Right kidney (tissue), 1 donor: ENCODE measurements around the gene STMN3.

Experiments
- DNase-seq: peaks from one replicate; pipeline ENCODE4 v3.0.0-alpha.2; 2016

STMN3 gene

GRCh38 chr20:63693083-63693732 is 40.0 kb upstream of the STMN3 start:
- no peak for DNase-seq

DNA sequence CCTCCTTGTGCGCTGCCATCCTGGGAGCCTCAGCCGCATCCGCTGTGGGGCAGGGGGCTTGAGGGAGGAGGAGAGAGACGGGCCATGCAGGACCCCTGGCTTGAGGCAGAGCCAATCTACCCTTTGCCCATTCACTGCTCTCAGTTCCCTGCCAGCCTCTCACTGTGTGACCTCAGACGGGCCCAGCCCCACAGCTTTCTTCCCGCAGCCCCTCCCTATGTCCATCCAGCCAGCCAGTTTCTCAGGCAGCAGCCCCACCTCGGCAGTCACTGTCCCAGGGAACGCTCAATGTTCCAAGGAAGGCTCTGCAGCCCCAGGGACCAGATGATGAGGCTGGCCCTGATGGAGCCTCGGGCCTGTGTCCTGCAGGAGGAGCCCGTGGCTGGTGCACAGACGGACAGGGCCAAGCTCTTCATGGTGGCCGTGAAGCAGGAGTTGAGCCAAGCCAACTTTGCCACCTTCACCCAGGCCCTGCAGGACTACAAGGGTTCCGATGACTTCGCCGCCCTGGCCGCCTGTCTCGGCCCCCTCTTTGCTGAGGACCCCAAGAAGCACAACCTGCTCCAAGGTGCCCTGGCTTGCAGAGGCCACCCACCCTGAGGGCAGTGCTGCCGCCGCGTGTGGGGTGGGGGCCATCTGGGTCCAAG is 39.3 kb upstream of the STMN3 start:
- no peak for DNase-seq

DNA sequence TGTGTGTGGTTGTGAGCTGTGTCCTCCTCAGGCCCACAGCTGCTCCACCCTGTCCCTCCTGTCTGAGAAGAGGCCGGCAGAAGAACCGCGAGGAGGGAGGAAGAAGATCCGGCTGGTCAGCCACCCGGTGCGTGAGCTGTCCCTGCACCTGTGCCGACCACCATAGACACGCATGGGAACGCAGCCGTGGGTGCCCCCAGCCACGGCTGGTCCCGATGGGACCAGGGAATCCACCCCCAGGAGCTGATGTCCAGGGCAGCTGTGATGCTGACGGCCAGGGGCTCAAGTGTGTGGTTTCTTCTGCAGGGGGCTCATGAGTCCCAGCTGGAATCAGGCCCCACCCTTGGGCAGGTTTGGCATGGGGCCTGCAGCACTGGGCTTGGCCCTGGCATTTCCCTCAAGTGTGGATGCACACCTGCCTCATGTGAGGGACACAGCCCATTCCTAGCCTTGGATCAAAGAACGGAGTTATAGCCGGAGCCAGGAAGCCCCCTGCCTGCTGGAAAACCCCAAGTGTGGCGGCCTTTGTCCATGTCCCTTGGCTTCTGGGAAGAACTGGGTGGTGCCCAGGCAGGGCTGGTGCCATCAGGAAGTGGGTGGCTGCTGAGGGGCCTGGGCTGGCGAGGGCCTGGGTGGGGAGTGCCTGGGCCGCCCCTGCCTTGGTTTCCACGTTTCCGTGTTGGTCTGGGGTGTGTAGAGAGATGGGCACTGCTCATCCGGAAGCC is 38.6 kb upstream of the STMN3 start:
- DNase-seq = no peak

GRCh38 chr20:63690898-63691710 is 37.9 kb upstream of the STMN3 start:
- DNase-seq = no peak

- no peak for DNase-seq
Measured at GRCh38 chr20:63690003-63690897, 37.0 kb upstream of the STMN3 start.

DNA sequence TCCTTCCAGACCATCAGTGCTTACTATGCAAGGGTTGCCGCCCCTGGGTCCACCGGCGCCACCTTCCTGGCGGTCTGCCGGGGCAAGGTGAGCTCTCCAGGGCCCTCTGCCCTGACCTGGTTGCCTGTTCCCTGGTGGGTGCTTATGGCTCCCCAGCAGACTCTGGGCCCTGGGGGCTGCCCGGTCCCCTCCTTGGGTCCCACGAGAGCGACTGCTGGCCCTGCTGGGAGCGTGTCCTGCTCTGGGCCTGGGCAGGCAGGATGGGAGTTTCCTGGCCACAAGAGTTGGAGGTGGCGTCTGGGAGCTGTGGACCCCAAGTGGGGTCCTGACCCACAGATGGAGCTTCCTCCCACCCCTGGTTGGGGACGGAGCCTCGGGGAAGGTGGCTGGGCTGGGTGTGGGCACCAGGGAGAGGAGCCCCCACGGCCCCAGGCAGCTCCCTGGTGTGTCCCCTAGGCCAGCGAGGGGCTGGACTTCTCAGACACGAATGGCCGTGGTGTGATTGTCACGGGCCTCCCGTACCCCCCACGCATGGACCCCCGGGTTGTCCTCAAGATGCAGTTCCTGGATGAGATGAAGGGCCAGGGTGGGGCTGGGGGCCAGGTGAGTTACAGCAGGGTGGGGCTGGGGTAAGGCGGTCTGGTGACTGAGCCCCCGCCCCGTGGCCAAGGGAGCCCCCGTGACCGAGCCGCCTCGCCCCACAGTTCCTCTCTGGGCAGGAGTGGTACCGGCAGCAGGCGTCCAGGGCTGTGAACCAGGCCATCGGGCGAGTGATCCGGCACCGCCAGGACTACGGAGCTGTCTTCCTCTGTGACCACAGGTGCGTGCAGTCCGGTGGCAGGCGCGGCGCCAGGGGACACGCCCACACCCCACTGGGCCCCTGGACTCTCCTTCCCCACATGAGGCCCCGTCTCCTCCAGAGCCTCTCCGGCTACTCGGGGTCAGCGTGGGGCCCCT is 36.1 kb upstream of the STMN3 start:
- DNase-seq = no peak

- DNase-seq = no peak
Measured at GRCh38 chr20:63688228-63689045, 35.2 kb upstream of the STMN3 start.

DNA sequence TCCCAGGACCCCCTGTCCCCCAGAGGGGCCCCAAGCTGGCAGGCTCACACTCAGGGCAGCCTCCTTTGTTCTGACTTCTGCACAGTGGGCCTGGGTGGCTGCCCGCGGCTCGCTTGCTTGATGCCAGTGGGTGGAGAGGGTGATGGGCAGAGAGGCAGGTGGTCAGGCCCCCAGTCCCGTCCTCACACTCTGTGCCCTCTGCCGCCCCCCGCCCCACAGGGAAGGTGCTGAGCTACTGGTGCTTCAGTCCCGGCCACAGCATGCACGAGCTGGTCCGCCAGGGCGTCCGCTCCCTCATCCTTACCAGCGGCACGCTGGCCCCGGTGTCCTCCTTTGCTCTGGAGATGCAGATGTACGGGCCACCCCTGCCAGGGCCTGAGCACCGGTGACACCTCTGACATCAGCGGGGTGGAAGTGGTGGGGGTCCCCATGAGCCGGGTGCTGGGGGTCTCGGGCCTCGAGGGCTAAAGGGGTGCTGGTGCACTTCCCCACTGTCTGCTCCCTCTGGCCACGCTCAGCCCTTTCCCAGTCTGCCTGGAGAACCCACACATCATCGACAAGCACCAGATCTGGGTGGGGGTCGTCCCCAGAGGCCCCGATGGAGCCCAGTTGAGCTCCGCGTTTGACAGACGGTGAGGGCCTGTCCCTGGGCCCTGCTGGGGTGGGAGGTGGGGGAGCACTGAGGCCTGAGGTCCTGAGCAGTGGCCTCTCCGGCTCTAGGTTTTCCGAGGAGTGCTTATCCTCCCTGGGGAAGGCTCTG is 34.4 kb upstream of the STMN3 start:
- no peak for DNase-seq

DNA sequence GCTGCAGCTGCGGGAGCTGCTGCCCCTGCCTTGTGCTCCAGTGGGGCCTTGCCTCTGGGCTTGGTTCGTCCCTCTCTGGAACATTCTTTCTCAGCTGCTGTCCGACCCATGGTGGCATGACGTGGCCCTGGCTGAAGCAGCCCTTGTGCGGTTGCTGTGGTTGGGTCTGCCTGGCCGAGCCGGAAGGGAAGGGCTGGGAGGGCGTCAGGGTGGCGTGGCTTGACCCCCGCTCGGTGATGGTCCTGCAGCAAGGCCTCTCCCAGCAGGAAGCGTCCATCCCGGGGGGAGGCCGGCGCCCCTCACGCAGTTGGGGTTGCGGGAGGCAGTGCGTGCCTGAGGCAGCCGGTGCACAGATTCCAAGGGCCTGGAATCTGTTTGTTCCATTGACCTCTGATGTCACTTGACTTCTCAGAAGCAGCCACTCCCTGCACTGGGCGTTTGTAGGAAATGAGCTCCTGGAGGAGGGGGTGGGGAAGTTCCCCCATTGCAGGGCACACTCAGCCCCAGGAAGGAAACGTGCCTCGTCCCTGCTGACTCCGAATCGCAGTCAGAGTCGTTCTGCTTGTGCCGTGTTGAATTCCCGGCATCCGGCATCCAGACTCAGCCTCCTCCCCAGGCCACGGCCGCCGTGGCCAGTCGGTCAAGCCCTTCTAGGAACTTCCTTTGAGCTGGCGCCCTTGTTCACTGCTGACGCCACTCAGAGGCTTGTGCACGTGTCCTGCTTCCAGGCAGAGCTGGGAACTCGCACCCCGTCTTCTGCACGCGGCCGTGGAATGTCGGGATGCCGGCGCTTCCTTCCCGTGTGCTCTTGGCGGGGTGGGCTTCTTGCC is 33.5 kb upstream of the STMN3 start:
- peak; percentile 47 for DNase-seq

- no peak for DNase-seq
Measured at GRCh38 chr20:63686094-63686491, 32.9 kb upstream of the STMN3 start.

- DNase-seq = no peak
Measured at GRCh38 chr20:63685269-63686026, 32.2 kb upstream of the STMN3 start.

GRCh38 chr20:63682384-63683139 is 29.3 kb upstream of the STMN3 start:
- no peak for DNase-seq

GRCh38 chr20:63681609-63682142 is 28.5 kb upstream of the STMN3 start:
- DNase-seq = no peak

DNA sequence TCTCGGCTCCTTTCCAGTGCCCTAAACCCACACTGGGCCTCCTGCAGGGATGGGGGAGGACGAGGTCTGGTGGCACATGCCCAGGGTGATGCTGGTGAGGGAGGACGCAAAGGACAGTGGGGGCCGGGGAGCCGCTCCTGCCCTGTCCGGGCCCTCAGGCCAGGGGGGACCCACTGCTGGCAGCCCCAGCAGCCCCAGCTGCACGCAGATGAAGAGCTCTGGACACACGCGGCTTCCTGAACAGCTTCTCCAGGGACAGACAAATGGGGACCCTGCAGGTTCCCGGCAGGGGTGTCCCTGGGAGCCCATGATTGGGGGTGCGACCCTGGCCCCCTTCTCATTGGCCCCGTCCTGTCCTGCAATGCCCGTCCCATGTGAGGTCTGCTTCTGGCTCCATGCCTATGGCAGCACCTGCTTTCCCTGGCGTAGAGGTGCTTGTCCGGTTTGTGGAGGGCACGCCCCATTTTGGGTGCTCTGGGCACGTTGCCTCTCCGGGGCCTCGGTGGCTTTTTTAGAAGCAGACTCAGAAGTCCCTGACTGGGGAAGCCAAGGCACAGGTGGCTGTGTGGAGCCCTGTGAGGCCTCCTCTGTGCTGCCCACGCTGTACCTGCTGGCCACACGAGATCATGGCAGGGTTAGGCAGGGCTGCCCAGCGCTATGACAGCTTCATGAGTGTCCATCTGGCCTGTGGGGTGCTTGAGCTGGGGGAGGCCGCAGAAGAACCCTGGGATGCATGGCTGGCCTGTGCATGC is 27.8 kb upstream of the STMN3 start:
- no peak for DNase-seq

- no peak for DNase-seq
Measured at GRCh38 chr20:63680427-63680826, 27.2 kb upstream of the STMN3 start.
